Mucosa of descending colon (tissue), 3 donors: ENCODE results near the gene STX8. TPM values are rescaled to one million over a fixed set of nuclear protein-coding genes. Genes with fewer than 3 reads are reported as not detected.
A peak's percentile ranks its signal among the peaks of the same experiment; 100 is the strongest.

Experiments
- ATAC-seq: fragments of 200-7000 bp; cut with Tn5 transposase; one replicate; pipeline ENCODE4 v1.9.1; 2020; ENCODE audit warnings: mild to moderate bottlenecking, moderate library complexity
- DNase-seq, 3 donors: peaks; one replicate each; pipeline ENCODE4 v3.0.0-alpha.2; 2020
- H3K36me3 ChIP-seq: fragments of 200-600 bp; one replicate; pipeline ENCODE4 v1.8.0; 2021; ENCODE audit warnings: low read depth, mild to moderate bottlenecking
- H3K4me1 ChIP-seq: fragments of 200-600 bp; one replicate; pipeline ENCODE4 v1.8.0; 2021; ENCODE audit warnings: low read depth, mild to moderate bottlenecking
- H3K4me3 ChIP-seq: fragments of 200-600 bp; one replicate; pipeline ENCODE4 v1.8.0; 2021; ENCODE audit warnings: mild to moderate bottlenecking
- H3K9me3 ChIP-seq: fragments of 200-600 bp; one replicate; pipeline ENCODE4 v1.8.0; 2021; ENCODE audit warnings: mild to moderate bottlenecking
- CTCF ChIP-seq: fragments of 200-600 bp; IDR thresholded peaks from one replicate; pipeline ENCODE4 v1.8.0; 2022; ENCODE audit warnings: antibody characterized with exemption, mild to moderate bottlenecking
- intact Hi-C, 2 donors: fragments of 100-400 bp; cut with DNase I in 1 of 2; cut with micrococcal nuclease in 1 of 2; formaldehyde crosslinking; loops; one replicate each; pipeline versions ENCODE4 v1.11.0 to v1.11.1; 2022; cut with DNase I, micrococcal nuclease
- total RNA-seq, 3 donors: library from RNA; stranded (reverse); fragmentation: NEBNext Ultra II Directional in 2 of 3; extraction: Animal tissue kit (Norgen Biotek cat#: 25700) in 2 of 3; gene quantifications; one replicate each; pipeline versions ENCODE4 v1.2.1 to v1.2.4, GENCODE V29; 2021 to 2023
- donor health status: DM: no; HTN: no; CAD: no; lungs with moderate emphysema.
- donor health status: DM: no; HTN: no; CAD: no.
- donor health status: DM: no; HTN: yes; CAD: no.

STX8 gene
- total RNA-seq, 3 donors from 2014 or later: 45.1 to 62.5 (median 54.4) TPM

GRCh38 chr17:9336817-9337216 is 238.8 kb downstream of the STX8 start:
- intact Hi-C loops: no loop called here
- no peak for DNase-seq

GRCh38 chr17:9334536-9335446 is 240.8 kb downstream of the STX8 start:
- intact Hi-C loops: no loop called here
- Histone ChIP-seq H3K9me3 (peaks cover 13% of the 10 kb centered on the region), H3K36me3 (no peaks in the 10 kb centered on the region), H3K4me1 (no peaks in the 10 kb centered on the region), H3K4me3 (no peak overlapping the region)
- no peak for DNase-seq
- TF ChIP-seq CTCF: no peak
- ATAC-seq: peak; percentile 25

More at GRCh38 chr17:9336817-9337216, 238.8 kb downstream of the STX8 start:
- Histone ChIP-seq H3K4me1 (no peaks in the 10 kb centered on the region), H3K36me3 (no peaks in the 10 kb centered on the region), H3K4me3 (no peak overlapping the region), H3K9me3 (peaks cover 13% of the 10 kb centered on the region)
- no peak for TF ChIP-seq CTCF
- no peak for ATAC-seq

DNA sequence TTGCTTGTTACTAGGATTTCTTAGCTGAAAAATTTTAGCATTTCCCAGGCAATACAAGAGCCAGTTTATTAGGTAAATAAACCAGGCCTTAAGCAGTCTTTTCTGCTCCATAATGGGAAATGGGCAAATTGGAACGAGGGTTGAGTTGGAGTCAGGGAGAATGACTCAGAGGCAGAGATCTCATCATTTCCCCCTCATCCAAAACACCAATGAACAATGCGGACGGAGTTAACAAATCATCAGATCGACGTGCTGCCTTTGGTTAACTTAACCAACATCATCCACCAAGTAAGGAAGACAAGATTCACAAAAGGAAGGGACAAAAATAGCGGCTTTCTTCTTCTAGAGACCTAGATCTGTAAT is 243.5 kb downstream of the STX8 start:
- H3K9me3 ChIP-seq: peaks cover 13% of the 10 kb centered on the region
- DNase-seq: no peak

GRCh38 chr17:9331279-9332131 is 244.1 kb downstream of the STX8 start:
- Histone ChIP-seq H3K36me3 (no peaks in the 10 kb centered on the region), H3K9me3 (peaks cover 13% of the 10 kb centered on the region), H3K4me3 (no peak overlapping the region), H3K4me1 (no peaks in the 10 kb centered on the region)
- no peak for TF ChIP-seq CTCF
- ATAC-seq: no peak
- DNase-seq: no peak
- intact Hi-C loops: no loop called here

More for the DNA sequence above, 243.5 kb downstream of the STX8 start:
- Histone ChIP-seq H3K4me3 (no peak overlapping the region), H3K4me1 (no peaks in the 10 kb centered on the region), H3K36me3 (no peaks in the 10 kb centered on the region)
- ATAC-seq: no peak
- TF ChIP-seq CTCF: no peak
- intact Hi-C loops: no loop called here

- ATAC-seq (no peak), DNase-seq (no peak)
- H3K4me3 ChIP-seq: no peak overlapping the region
- no peak for TF ChIP-seq CTCF
- H3K4me1 ChIP-seq: no peaks in the 10 kb centered on the region
- H3K36me3 ChIP-seq: no peaks in the 10 kb centered on the region
- intact Hi-C loops: no loop called here
- H3K9me3 ChIP-seq: peaks cover 10% of the 10 kb centered on the region
These were observed 244.9 kb downstream of the STX8 start for GRCh38 chr17:9330611-9331271.
